ENCODE results near the gene MEG3. TPM values are rescaled to one million over a fixed set of nuclear protein-coding genes. Genes with fewer than 3 reads are reported as not detected.
"Not testable (repeated sequence)": the region's sequence is repeated elsewhere in the genome, so short reads cannot be mapped to it uniquely, and the experiment has no call there.

MEG3 gene
- total RNA-seq, 1 experiment from 2014 or later = not detected

DNA sequence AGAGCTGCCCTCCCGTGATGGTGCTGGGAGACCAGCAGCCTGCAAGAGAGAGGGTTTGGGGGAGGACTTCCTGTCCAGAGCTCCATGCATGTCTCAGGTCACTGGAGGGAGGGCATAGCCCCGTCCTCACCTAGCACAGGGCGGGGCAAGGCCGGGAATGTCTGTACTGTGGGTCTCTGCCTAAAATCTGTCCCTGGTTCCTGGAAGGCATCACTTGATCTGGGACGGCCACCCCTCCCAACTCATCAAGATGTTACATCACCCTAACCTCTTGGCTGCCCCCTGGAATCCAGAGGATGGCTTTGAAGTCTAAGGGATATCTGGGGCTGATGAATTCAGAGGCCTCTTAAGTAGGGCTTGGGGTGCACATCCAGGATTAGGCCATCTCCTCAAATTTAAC, 37.0 kb upstream of the MEG3 start:
- DNase-seq (ENCODE audit: low spot score) = no peak

DNA sequence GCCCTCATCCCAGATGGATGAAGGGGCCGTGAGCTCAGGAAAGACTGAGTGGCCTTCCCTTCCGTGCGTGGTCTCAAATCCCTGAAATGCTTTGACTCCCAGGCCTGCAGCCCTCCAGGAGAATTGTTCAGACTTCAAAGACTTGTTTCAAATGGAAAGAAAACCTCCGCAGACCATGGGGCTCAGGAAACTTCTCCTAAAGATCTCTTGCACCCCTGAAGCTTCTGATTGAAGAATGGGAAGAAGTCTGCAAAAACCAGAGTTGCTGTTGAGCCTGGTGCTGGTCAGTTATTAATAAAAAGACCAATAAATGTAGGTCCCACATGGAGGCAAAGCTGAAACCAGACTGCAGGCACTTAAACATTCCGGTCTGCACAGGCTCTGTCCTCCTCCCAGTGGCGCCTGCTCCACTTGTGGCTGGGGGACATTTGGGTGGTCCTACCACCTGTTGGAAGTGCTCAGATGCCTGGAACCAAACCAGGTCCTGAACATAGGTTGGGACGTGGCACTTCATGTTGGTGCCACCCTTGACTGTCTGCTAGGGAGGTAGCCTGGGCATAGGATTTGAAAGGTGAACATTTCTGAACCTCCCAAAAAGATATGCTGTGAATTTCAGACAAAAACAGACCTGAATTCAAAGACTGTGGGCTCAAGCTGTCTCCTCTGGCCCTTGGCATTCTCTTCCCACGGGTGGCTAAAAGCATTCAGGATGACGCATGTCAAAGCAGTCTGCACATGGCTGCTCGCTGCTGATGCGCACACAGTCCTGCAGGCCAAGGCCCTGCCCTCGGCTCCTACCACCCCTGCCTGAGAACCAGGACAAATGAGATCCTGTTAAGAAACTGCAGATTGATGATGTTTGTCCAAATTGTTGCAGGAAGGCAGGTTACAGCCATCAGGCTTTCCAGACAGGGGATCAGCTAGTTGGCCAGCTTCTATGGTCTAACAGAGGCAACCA, 36.2 kb upstream of the MEG3 start:
- no peak for DNase-seq (ENCODE audit: low spot score)

DNA sequence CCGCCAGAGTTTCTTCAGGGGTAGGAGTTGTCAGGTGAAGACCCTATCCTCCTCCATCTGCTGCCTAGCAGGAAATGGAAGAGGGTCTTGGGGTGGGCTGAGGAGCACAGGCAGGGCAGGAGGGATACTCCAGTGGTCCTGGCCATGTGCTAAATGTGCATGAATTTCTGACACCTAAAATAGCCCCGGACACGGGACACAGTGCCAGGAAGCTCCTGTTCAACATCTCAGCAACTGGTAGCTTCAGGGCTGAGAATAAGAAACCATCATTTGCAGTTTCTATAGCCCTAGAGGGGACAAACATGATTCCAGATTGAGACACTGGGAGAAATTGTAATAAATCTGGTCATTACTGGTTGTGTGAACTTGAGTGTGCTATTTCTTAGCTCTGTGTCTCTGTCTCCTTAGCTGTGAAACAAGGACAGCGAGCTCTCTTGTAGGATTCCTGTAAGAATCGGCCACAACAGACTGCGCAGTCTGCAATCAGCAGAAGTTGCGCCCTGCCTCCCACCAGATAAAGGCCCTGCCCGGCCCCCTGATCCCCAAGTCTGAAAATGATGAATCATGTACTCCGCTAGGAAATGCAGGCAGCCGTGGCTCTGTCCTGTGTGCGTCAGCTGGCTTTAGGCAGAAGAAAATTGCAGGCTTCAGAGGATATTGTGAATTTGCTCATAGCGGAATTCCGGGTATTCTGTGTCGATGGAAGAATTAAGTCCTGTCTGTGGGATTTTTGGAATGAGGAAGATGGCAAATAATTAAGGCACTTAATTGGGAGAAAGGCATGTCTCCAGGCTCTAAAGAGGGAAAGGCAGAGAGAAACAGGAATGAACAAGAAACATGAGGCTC, 35.2 kb upstream of the MEG3 start:
- no peak for DNase-seq (ENCODE audit: low spot score)

DNA sequence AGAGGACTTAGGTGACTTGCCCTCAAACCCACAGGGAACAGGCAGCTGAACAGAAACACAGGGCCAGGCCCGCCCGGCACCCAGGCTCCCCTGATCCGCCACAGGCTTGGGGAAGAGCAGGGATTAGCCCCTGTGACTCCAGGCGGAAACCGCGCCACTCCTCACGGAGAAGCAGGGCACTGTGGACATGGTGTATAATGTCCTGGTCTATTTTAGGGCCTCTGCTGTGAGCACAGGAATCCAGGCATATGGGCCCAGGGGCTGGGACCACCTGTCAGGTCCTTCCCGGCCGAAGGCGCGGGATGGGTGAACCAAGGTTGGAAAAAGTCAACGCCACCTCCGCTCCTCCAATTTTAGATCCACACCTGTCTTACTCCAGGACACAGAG, 34.6 kb upstream of the MEG3 start:
- DNase-seq (ENCODE audit: low spot score) = no peak

DNA sequence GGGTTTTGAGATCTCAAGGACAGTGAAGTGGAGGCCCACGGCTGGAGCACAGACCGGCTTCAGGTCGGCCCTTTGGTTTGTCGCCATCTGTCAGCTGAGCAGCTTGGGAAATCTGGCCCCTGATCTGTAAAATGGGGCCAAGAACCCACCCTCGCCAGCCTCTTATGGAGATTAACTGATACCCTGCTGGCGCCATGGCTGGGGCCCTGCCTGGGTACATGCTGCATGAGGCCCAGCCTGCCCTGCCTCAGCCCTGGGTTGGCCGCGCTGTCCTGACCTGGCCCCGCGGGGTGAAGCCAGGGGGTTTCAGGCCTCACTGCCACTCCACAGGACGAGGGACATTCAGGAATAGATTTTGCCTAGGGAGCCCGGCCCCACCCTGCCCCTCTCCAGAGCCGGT, 33.9 kb upstream of the MEG3 start:
- DNase-seq (ENCODE audit: low spot score) = no peak

DNA sequence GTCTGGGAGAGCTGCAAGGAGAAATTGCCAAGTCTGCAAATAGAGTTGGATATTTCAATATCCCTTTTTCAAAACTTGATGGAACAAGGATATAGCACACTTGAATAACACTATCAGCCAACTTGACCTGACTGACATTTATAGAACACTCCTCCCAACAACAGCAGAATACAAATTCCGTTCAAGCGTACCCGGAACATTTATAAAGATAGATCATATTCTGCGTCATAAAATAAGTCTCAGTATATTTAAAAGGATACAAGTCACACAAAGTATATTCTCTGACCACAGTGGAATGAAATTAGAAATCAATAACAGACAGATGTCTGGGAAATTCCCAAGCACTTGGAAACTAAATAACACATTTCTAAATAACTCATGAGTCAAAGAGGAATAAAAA, 29.0 kb upstream of the MEG3 start:
- DNase-seq (ENCODE audit: low spot score) = no peak

DNA sequence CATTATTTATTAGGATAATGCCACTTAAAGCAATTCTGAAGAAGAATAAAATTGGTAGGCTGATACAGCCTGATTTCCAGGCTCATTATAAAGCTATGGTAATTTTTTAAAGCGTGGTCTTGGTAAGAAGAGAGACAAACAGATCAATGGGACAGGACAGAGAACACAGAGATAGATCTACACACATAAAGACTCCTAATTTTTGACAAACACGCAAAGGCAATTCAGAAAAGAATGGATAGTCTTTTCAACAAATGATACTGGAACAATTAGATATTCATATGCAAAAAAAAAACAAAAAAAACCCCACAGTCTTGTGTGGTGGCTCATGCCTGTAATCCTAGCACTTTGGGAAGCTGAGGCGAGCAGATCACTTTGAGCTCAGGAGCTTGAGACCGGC, 25.9 kb upstream of the MEG3 start:
- DNase-seq (ENCODE audit: low spot score) = no peak

DNA sequence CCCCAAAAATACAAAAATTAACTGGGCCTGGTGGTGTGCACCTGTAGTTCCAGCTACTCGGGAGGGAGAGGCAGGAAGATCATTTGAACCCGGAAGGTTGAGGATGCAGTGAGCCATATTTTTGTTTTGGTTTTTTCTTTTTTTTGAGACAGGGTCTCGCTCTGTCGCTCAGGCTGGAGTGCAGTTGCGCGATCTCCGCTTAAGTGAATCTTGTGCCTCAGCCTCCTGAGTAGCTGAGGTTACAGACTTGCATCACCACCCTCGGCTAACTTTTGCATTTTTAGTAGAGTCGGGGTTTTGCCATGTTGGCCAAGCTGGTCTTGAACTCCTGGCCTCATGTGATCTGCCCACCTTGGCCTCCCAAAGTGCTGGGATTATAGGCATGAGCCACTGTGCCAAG, 24.5 kb upstream of the MEG3 start:
- not testable (repeated sequence) for DNase-seq (ENCODE audit: low spot score)

DNA sequence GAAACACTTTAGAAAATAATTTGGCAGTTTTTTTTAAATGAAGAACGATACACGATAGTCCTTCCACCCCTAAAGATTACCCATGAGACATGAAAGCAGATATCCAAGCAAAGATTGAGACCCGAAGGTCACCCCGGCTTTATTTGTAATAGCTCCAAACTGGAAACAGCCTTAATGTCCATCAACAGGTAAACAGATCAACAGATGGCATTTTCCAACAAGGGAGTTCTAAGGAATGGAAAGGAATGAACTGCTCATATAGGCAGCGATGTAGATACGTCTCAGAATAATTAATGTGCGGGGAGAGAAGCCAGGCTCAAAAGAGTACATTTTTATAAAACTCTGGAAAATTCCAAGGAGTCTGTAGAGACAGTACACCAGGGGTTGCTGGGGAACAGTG, 23.7 kb upstream of the MEG3 start:
- no peak for DNase-seq (ENCODE audit: low spot score)

DNA sequence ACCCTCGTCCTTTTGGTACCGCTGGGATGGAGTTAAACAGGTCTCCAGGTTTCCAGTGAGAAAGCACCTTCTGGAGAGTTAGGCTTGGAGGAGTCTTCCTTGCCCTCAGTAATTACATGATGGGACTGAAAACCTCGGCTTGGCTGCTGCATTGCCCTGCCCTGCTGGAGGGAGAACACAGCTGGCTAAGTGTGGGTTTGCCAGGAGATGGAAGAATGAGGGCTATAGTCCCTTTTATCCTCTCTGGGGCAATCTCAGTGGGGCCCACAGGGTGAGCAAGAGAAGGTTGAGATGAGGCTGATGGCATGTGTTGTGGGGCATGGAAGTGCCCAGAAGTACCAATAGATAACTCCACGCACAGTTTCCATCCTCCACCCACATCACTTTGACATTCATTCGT, 23.2 kb upstream of the MEG3 start:
- DNase-seq (ENCODE audit: low spot score) = no peak

DNA sequence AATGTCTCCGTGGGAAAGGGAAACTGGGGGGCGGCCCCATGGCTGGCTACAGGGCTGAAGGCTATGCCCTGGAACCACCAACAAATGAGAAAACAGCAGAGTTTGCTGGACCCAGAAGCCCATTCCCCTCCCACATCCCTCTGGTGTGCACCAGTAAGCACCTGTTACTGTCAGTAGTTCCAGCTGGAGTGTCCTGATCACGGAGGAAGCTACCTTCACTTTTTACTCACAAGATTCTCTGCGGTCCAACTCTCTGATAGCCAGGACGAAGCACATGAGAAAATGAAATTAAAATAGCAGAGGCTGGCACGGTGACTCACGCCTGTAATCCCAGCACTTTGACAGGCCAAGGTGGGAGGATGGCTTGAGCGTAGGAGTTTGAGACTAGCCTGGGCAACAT, 22.7 kb upstream of the MEG3 start:
- no peak for DNase-seq (ENCODE audit: low spot score)

DNA sequence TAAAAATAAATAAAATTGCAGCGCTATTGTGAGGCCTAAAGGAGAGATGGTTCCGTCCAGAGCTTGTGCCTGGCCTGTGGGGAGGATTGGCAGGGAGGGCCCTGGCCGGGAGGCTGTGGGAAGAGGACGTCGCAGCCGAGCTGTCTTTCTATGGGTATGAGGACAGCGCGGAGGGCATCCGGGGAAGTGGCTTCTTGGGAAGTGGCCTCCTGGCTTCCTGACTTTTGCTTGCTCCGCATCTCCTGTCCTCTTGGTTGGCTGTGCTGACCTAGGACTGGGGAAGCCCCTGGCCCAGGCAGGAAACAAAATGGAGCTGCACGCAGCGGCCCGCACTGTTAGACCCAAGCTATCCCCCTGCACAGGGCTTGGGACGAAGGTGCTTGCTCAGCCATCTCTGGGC, 22.2 kb upstream of the MEG3 start:
- no peak for DNase-seq (ENCODE audit: low spot score)

DNA sequence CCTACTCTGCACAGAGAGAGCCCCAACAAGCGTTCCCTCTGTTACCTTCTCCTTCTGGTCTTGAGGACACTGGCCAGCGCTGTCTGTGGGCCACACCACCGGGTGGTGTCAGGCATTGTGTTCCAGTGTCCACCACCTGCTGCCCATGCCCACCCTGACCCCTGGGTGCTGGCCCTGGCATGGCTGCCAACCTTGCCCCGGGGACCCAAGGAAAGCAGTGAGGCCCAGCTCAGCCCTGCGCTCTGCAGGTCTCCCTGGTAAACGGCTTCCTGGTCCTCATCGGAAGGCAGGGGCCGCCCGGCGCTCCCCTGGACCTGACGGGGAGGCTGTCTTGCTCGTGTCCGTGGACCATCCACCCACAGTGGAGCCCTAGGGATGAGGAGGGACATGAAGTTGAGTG, 21.8 kb upstream of the MEG3 start:
- DNase-seq (ENCODE audit: low spot score) = no peak

DNA sequence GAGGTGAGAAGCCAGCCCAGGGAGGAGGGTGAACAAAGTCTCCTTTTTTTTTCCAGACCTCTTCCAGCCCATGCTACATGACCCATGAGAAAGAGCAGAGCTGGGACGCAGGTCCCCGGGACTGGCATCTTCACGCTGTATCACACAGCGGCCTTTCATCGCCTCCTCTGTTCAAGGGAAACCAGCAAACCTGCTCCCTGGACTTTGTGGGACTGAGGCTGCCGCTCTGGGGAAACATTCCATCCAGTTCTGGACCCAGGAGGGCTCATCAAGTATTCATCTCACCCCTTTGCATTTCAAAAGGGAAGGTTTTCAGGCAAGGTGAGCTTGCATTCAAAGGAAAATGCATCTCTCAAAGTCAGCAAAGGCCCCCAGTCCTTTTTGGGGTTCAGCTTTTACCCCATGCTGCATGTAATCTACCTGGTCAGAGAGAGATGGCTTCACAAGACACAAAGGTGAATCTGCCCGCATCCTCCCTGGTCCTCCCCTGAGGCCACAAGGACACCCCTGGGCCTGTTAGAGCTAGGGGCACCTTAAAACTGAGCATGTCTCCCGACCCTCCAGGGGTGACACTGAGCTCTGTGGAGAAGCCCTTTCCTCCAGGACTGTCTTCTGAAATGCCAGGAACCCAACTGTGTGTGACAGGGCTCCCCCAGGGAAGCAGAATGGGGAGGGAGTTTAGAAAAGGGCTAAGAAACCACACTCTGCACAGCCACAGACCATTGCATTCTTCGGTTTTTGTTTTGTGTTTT, 21.2 kb upstream of the MEG3 start:
- no peak for DNase-seq (ENCODE audit: low spot score)

DNA sequence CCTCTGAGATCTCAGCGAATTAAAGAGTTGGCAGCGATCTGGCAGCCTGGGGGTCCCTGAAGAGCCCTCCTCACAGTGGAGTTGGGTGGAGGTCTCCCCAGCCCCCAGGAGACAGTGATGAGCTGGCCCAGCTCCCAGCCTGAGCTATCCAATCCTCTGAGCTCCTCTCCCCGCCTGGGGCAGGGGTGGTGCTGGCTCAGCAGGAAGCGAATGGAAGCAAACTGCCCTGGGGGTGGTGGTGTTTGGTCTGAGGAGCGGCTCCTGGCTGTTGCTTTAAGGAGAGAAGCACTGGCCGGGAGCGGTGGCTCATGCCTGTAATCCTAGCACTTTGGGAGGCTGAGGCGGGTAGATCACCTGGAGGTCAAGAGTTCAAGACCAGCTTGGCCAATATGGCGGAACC, 19.5 kb upstream of the MEG3 start:
- DNase-seq (ENCODE audit: low spot score) = no peak

DNA sequence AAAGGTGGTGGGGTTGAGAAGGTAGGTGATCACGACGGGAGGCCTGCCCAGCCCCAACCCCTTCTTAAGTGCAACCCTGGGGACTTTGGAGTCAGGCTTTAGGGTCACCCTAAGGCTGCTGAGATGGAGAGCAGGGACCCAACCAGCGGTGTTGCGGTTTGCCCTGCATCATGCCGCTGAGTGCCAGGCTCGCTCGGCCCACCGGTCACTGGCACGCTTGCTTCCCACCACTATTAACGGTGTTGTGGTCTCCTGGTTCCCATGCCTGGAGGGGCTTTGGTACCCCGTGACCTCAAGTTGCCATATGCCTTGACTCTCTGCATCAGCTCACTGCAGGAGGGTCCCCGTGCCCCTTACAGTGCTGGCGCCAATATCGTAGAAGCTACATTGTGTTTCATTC, 18.4 kb upstream of the MEG3 start:
- DNase-seq (ENCODE audit: low spot score) = no peak

DNA sequence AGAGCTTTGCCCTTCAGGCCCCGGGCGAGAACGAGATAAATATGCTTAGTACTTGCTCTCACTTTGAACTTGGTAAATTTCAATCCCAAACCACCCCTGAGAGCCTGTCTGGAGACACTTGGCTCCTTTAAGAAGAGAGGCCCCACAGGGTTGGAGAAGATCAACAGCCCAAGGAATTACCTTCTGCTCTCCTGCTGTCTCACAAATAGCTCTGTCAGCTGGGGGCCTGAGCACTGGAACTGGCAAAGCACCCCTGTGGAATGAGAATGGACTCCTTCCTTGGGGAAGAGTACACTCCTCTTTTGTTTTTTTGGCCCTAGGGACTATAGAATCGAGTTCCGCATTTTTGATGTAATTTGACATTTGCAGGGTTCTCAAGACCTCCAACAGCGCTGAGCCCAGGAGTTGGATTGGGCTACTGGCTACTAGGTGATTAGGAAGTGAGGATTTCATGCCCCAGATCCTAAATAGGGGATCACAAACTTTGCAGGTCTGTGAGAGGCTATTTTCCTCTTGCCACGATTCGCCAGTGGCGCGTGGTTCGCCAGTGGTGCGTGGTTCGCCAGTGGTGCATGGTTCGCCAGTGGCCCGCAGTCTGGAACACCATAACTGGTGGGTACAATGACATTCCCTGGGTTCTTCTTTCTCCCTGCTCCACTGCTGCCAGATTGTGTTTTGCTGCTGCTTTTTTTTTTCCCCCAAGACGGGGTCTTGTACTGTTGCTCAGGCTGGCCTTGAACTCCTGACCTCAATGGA, 17.8 kb upstream of the MEG3 start:
- DNase-seq (ENCODE audit: low spot score) = no peak

DNA sequence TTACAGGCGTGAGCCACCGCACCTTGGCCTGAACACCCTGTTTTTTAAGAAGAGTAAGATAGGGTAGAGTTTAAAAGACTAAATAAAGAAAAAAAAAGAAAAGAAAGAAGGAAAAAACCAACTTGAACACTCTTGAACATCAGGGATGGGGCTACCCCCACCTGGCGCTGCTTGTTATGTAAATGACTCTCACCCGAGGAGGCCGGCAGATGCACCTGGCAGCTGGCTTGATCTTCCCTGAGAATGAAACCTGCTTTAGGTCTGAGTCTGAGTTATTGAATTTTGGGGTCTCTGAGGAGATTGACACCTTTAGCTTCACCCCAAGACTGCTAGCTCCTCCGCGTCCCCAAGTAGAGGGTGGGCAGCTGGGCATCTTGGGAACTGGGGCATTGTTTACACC, 15.5 kb upstream of the MEG3 start:
- DNase-seq (ENCODE audit: low spot score) = no peak

DNA sequence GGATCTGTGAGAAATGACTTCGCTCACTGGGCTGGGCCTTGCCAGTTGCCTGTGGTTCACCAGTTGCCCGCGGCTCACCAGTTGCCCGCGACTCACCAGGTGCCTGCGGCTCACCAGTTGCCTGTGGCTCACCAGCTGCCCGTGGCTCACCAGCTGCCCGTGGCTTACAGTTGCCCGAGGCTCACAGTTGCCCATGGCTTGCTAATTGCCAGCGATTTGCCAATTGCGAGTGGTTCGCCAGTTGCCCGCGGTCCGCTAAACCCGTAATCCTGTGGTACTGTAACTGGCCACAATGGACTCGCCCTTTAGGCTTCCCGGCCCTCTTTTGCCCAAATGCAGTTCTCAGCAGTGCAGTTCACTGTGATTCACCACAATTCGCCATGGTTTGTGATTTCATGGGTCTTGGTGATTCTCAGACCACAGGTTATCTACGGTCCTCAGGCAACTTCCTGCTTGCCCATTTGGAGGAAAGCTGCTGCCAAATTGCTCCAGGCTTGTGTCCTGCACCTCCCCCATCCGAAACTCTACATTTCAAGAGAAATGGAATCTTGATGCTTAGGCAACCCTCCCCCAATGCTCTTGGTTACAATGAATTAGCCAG, 15.0 kb upstream of the MEG3 start:
- DNase-seq (ENCODE audit: low spot score) = no peak

DNA sequence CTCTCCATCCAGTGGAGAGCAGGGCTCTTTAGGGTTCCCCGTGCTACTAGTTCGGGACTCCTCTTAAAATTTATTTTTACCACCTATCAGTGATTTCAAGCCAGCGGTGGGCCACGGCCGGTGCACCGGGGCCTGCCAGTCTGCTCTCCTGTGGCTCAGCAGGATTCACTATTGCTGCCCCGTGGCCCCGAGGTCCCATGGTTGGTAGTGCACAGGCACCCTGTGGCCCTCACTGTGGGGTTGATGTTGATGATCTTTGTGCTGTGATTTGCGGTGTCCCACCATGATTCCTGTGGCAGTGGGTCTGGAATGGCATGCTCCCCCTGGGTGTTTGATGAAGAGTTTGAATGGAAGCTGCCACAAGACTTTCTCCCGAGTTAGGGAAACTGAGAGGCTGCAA, 12.6 kb upstream of the MEG3 start:
- no peak for DNase-seq (ENCODE audit: low spot score)
